Heart left ventricle (tissue), 13 donors: ENCODE results near the gene IRS1.

ENCODE experiments used
- CTCF ChIP-seq, 12 donors: fragments of 200-600 bp; sonication (generic) in 4 of 12; IDR thresholded peaks; one replicate each; pipeline versions ENCODE4 v1.5.0 to v1.8.0; 2018 to 2022; ENCODE audit warnings: antibody characterized with exemption in 12 of 12, mild to moderate bottlenecking in 5 of 12
- POLR2A ChIP-seq, 2 donors: fragments of 450-650 bp; IDR thresholded peaks; one replicate each; pipeline ENCODE4 v1.6.1; 2017; ENCODE audit warnings: antibody characterized with exemption in 2 of 2, mild to moderate bottlenecking in 2 of 2, moderate library complexity in 2 of 2
- donor health status: ischemic (EF 13 %, LVEDD 7.1; RV severe dilation, severe dysfunction).
- donor health status: DM: no; HTN: yes; CAD: no.
- donor health status: DM: no; HTN: no; CAD: no.
- donor health status: ischemic (EF 25% LVEDD 6.9; RV normal size, moderate dysfunction).
- donor health status: ischemic (EF 25% LVEDD 5.7; RV mildly dilated, moderate dysfunction).
- donor health status: ischemic (EF 35%, LVEDD 5.7; RV mildly dilated, moderate dysfunction).
- donor health status: nonischemic (EF 11% LVEDD 7.7; RV severe dilation, severe dysfunction).
- donor health status: DM: yes; HTN: yes; CAD: no.
- donor health status: PGD.
- donor health status: ischemic (EF 29% LVEDD 5.4; RV normal size, mild dysfunction).
- donor health status: nonischemic (EF 23%, LVEDD 6.1; RV moderate dilation, normal function).

DNA sequence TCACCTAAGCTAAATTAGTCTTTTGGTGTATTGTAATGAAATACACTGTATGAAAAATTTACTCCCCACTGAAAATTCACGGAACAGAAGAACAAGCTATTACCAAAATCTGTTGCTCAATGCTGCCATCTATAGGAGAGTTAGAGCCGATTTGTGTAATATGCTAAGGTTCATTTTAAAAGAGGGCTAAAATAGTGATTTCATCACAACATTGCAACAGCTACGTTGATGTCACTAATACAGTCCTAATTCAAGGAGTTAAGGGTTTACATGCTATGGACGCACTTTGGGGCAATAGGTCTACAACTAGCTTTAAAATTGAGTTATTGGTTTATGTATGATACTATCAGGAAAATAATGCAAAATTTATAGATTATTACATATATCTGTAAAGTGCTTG is 3.0 kb upstream of the IRS1 start:
- peak; percentile 63 to 85 (median 80) for TF ChIP-seq CTCF (IDR thresholded peaks at IDR 0.05)
- TF ChIP-seq POLR2A (IDR thresholded peaks at IDR 0.05): no peak
